IMR-90 (cell line): ENCODE data around the gene PRADC1. TPM values are rescaled to one million over a fixed set of nuclear protein-coding genes. Genes with fewer than 3 reads are reported as not detected.

Source experiments
- ATAC-seq: fragments of 200-7000 bp; cut with Tn5 transposase; 2 replicates; pipeline ENCODE4 v1.9.1; 2020; ENCODE audit warnings: low read depth, mild to moderate bottlenecking, moderate library complexity
- BruUV-seq: library from RNA; stranded (reverse); fragments of 400-500 nt; replicated peaks from 2 replicates; lab custom pipeline; 2021; lab: Mats Ljungman, UMichigan
- CTCF ChIA-PET: fragments of 300-600 bp; formaldehyde crosslinking; extraction: SDS; loops from one replicate; lab custom pipeline; 2021; ENCODE audit warnings: antibody characterized with exemption; lab: Yijun Ruan, JAX
- POLR2A ChIA-PET: fragments of 300-600 bp; sonication (Branson Sonifier 250); formaldehyde crosslinking; loops from one replicate; lab custom pipeline; 2022; ENCODE audit warnings: antibody characterized with exemption; ENCODE audit not compliant: unreplicated experiment; lab: Charles Lee
- DNase-seq: peaks from one replicate; pipeline ENCODE4 v3.0.0; 2013
- H2AFZ ChIP-seq: replicated peaks from 2 replicates; pipeline ENCODE3; 2013; ENCODE audit warnings: low read length, mild to moderate bottlenecking; ENCODE audit not compliant: poor library complexity
- H2AK5ac ChIP-seq: 2 replicates; pipeline ENCODE4 v1.6.1; 2013; ENCODE audit warnings: low read depth, low read length, inconsistent platforms
- H2AK9ac ChIP-seq: replicated peaks from 2 replicates; pipeline ENCODE3; 2013; ENCODE audit warnings: mild to moderate bottlenecking, low read depth, low read length, moderate library complexity; ENCODE audit not compliant: poor library complexity
- H2BK120ac ChIP-seq: 2 replicates; pipeline ENCODE4 v1.6.1; 2013; ENCODE audit warnings: low read depth, low read length, inconsistent platforms
- H2BK15ac ChIP-seq: 3 replicates; pipeline ENCODE4 v1.6.1; 2013; ENCODE audit warnings: low read depth, low read length, inconsistent platforms
- H2BK20ac ChIP-seq: 2 replicates; pipeline ENCODE4 v1.6.1; 2013; ENCODE audit warnings: low read depth, mild to moderate bottlenecking, inconsistent platforms, low read length, moderate library complexity
- H2BK5ac ChIP-seq: 2 replicates; pipeline ENCODE4 v1.6.1; 2013; ENCODE audit warnings: mild to moderate bottlenecking, low read depth, low read length, inconsistent platforms; ENCODE audit not compliant: poor library complexity, severe bottlenecking
- H3K14ac ChIP-seq: replicated peaks from 2 replicates; pipeline ENCODE4 v1.6.1; 2013; ENCODE audit warnings: low read depth, low read length, inconsistent platforms
- H3K18ac ChIP-seq: 2 replicates; pipeline ENCODE4 v1.6.1; 2013; ENCODE audit warnings: low read depth, low read length, control low read depth
- H3K23ac ChIP-seq: 2 replicates; pipeline ENCODE4 v1.6.1; 2013; ENCODE audit warnings: low read depth, low read length, inconsistent platforms
- H3K27ac ChIP-seq: 2 replicates; pipeline ENCODE4 v1.5.1; 2013; ENCODE audit warnings: mild to moderate bottlenecking, control low read depth, low read length; ENCODE audit not compliant: insufficient read depth
- H3K27me3 ChIP-seq: 2 replicates; pipeline ENCODE4 v1.6.1; 2013; ENCODE audit warnings: low read length; ENCODE audit not compliant: control insufficient read depth, insufficient read depth
- H3K36me3 ChIP-seq: 2 replicates; pipeline ENCODE4 v1.6.1; 2013; ENCODE audit warnings: low read length, mixed read lengths; ENCODE audit not compliant: control insufficient read depth, insufficient read depth
- H3K4ac ChIP-seq: 2 replicates; pipeline ENCODE4 v1.6.1; 2013; ENCODE audit warnings: low read depth, low read length, inconsistent platforms
- H3K4me1 ChIP-seq: 2 replicates; pipeline ENCODE4 v1.6.1; 2013; ENCODE audit warnings: low read length, mixed read lengths; ENCODE audit not compliant: control insufficient read depth, insufficient read depth
- H3K4me2 ChIP-seq: 2 replicates; pipeline ENCODE4 v1.6.1; 2013; ENCODE audit warnings: low read depth, mild to moderate bottlenecking, control low read depth, low read length, moderate library complexity
- H3K4me3 ChIP-seq: 2 replicates; pipeline ENCODE4 v1.5.1; 2013; ENCODE audit warnings: low read depth, mild to moderate bottlenecking, control low read depth, low read length, moderate library complexity; ENCODE audit not compliant: insufficient read depth
- H3K56ac ChIP-seq: 2 replicates; pipeline ENCODE4 v1.6.1; 2013; ENCODE audit warnings: low read length, inconsistent platforms; ENCODE audit not compliant: insufficient read depth; ENCODE audit errors: extremely low read depth
- H3K79me1 ChIP-seq, 2 experiments: 2 replicates each; pipeline ENCODE4 v1.6.1; 2013; ENCODE audit warnings: low read length in 2 of 2, inconsistent platforms in 1 of 2, low read depth in 1 of 2
- H3K9ac ChIP-seq: 2 replicates; pipeline ENCODE4 v1.6.1; 2013; ENCODE audit warnings: low read depth, low read length, control low read depth
- H3K9me1 ChIP-seq: 2 replicates; pipeline ENCODE4 v1.6.1; 2013; ENCODE audit warnings: low read length, inconsistent platforms; ENCODE audit not compliant: insufficient read depth
- H3K9me3 ChIP-seq: 2 replicates; pipeline ENCODE4 v1.6.1; 2013; ENCODE audit warnings: low read length; ENCODE audit not compliant: control insufficient read depth, insufficient read depth
- H4K20me1 ChIP-seq: 2 replicates; pipeline ENCODE4 v1.6.1; 2013; ENCODE audit warnings: low read length, inconsistent platforms; ENCODE audit not compliant: insufficient read depth
- H4K5ac ChIP-seq: 2 replicates; pipeline ENCODE4 v1.6.1; 2013; ENCODE audit warnings: mild to moderate bottlenecking, low read depth, low read length, control low read depth
- H4K8ac ChIP-seq, 2 experiments: 2 replicates each; pipeline ENCODE4 v1.6.1; 2013; ENCODE audit warnings: low read depth in 2 of 2, low read length in 2 of 2, control low read depth in 1 of 2, inconsistent platforms in 1 of 2
- H4K91ac ChIP-seq: 2 replicates; pipeline ENCODE4 v1.6.1; 2013; ENCODE audit warnings: low read depth, low read length, inconsistent platforms; ENCODE audit not compliant: insufficient read depth
- BHLHE40 ChIP-seq: fragments of 150-350 bp; IDR thresholded peaks from 2 replicates; pipeline ENCODE4 v1.6.1; 2016; ENCODE audit warnings: mild to moderate bottlenecking, low read depth, low read length
- CEBPB ChIP-seq: IDR thresholded peaks from 2 replicates; pipeline ENCODE4 v1.6.1; 2012; ENCODE audit warnings: low read depth, low read length, improper control_type of control experiment
- MAFK ChIP-seq: IDR thresholded peaks from 2 replicates; pipeline ENCODE4 v1.6.1; 2012; ENCODE audit warnings: low read depth, low read length, improper control_type of control experiment
- MAZ ChIP-seq: IDR thresholded peaks from 2 replicates; pipeline ENCODE4 v1.6.1; 2012; ENCODE audit warnings: low read depth, mild to moderate bottlenecking, low read length, improper control_type of control experiment, moderate library complexity, borderline replicate concordance
- NFE2L2 ChIP-seq: fragments of 150-350 bp; IDR thresholded peaks from 2 replicates; pipeline ENCODE4 v1.6.1; 2016; ENCODE audit warnings: low read depth, mild to moderate bottlenecking, low read length
- POLR2A ChIP-seq: IDR thresholded peaks from 2 replicates; pipeline ENCODE4 v1.6.1; 2012; ENCODE audit warnings: mild to moderate bottlenecking, low read depth, low read length
- USF2 ChIP-seq: fragments of 150-350 bp; IDR thresholded peaks from 2 replicates; pipeline ENCODE4 v1.6.1; 2017; ENCODE audit warnings: mild to moderate bottlenecking, antibody characterized with exemption, low read length, low read depth
- WGBS, 2 experiments: methylation state at CpG; one replicate each; pipeline versions ENCODE4 v1.1.5 to v1.1.7; 2013; ENCODE audit warnings: missing lambda C conversion rate in 2 of 2; ENCODE audit not compliant: insufficient read length in 1 of 2; ENCODE audit errors: extremely low coverage in 2 of 2; 5-methylcytosine and 5-hydroxymethylcytosine counted together
- dilution Hi-C: fragments of 300-500 bp; cut with HindIII; formaldehyde crosslinking; loops from one replicate; pipeline ENCODE4 v1.14.3; 2018; ENCODE audit warnings: low sequenced_read_pairs; ENCODE audit not compliant: unreplicated experiment
- in situ Hi-C: fragments of 300-500 bp; cut with MboI; formaldehyde crosslinking; loops from 3 replicates; pipeline ENCODE4 v1.14.3; 2019; ENCODE audit warnings: low sequenced_read_pairs, inconsistent platforms, mixed read lengths
- intact Hi-C: fragments of 100-400 bp; cut with micrococcal nuclease; formaldehyde crosslinking; loops from 2 replicates; pipeline ENCODE4 v1.10.0; 2022
- polyA plus RNA-seq, 3 experiments: library from polyadenylated mRNA; depleted of rRNA; stranded (reverse); fragments of >200 nt; gene quantifications; 2 replicates each; pipeline ENCODE4 v1.2.3, GENCODE V29; 2012; ENCODE audit warnings: low replicate concordance in 1 of 3
- total RNA-seq: library from RNA; depleted of rRNA; stranded (reverse); fragments of >200 nt; gene quantifications from 2 replicates; pipeline ENCODE4 v1.2.3, GENCODE V29; 2012

PRADC1 gene
- total and polyA plus RNA-seq, 2 of the 4 experiments (the other 2 are of a cell fraction) = 13.1 to 18.4 TPM

GRCh38 chr2:73266061-73266901 lies 33.2 kb upstream of the PRADC1 start:
- H3K4me1 ChIP-seq = no peaks in the 10 kb centered on the region
- TF ChIP-seq MAFK (no peak), BHLHE40 (no peak), MAZ (no peak), NFE2L2 (no peak), CEBPB (no peak), USF2 (peak; percentile 39; the same call in 1 of the 2 replicates), POLR2A (no peak)
- H3K9me3 ChIP-seq = no peaks in the 10 kb centered on the region
- H3K9me1 ChIP-seq = peaks cover 6% of the 10 kb centered on the region; the same call in 1 of the 2 replicates
- no peak overlapping the region for H3K4me3 ChIP-seq
- H4K20me1 ChIP-seq = peaks cover 10% of the 10 kb centered on the region; the same call in 1 of the 2 replicates
- no peaks in the 10 kb centered on the region for H3K79me1 ChIP-seq
- dilution Hi-C loops = no loop called here
- in situ Hi-C loops = no loop called here
- no peak overlapping the region for H2BK5ac ChIP-seq
- no peak overlapping the region for H3K9ac ChIP-seq
- CTCF ChIA-PET = no interaction called here
- no peak overlapping the region for H2AK5ac ChIP-seq
- H2AK9ac ChIP-seq = no peak overlapping the region
- intact Hi-C loops = no loop called here
- no peak overlapping the region for H3K4ac ChIP-seq
- peaks cover 25% of the 10 kb centered on the region for H3K27me3 ChIP-seq
- WGBS, 2 experiments = 65% methylated on average over 11 of the region's 26 CpGs; no CpG with 5 or more reads in 1 of the 2 experiments
- H3K27ac ChIP-seq = no peak overlapping the region
- no peak overlapping the region for H4K5ac ChIP-seq
- no peak overlapping the region for H2BK15ac ChIP-seq
- H2BK120ac ChIP-seq = no peak overlapping the region
- H3K56ac ChIP-seq = no peak overlapping the region
- no peak overlapping the region for H3K23ac ChIP-seq
- BruUV-seq = no TSS peak
- peaks cover 3% of the 10 kb centered on the region for H3K36me3 ChIP-seq
- no peak overlapping the region for H4K91ac ChIP-seq
- no peak overlapping the region for H3K18ac ChIP-seq
- no peak overlapping the region for H4K8ac ChIP-seq
- no peak overlapping the region for H2BK20ac ChIP-seq
- POLR2A ChIA-PET = no interaction called here
- DNase-seq (peak; percentile 65), ATAC-seq (peak; percentile 69)
- no peak overlapping the region for H2AFZ ChIP-seq
- H3K4me2 ChIP-seq = no peak overlapping the region
- no peak overlapping the region for H3K14ac ChIP-seq
